A549 (cell line): ENCODE results near the gene DOCK9. TPM values are rescaled to one million over a fixed set of nuclear protein-coding genes. Genes with fewer than 3 reads are reported as not detected.

Source experiments
- ATAC-seq, 2 experiments: fragments of 200-7000 bp in 1 of 2; fragments of >200 bp in 1 of 2; cut with Nextera tagmentation in 1 of 2; cut with Tn5 transposase in 1 of 2; 3 replicates each; pipeline versions ENCODE4 v1.8.0 to v1.9.1; 2018 to 2020; ENCODE audit warnings: mild to moderate bottlenecking in 1 of 2, moderate library complexity in 1 of 2
- CTCF ChIA-PET: fragments of 300-600 bp; sonication (Branson Sonifier 250); formaldehyde crosslinking; extraction: SDS; loops from one replicate; lab custom pipeline; 2021; ENCODE audit warnings: antibody characterized with exemption, inconsistent platforms; lab: Yijun Ruan, JAX
- POLR2A ChIA-PET: fragments of 350-600 bp; formaldehyde crosslinking; extraction: SDS; loops from one replicate; lab custom pipeline; 2021; ENCODE audit warnings: antibody characterized with exemption, inconsistent platforms; lab: Yijun Ruan, JAX
- DNase-seq, 2 experiments: peaks; one replicate each; pipeline versions ENCODE4 v3.0.0 to v3.0.0-alpha.2; 2011 to 2016; ENCODE audit warnings: low read depth in 1 of 2, low spot score in 1 of 2
- FAIRE-seq: peaks from 2 replicates; lab custom pipeline; 2011; peaks lifted over from hg19 to GRCh38; lab: Jason Lieb, UNC
- H3K27ac ChIP-seq, 2 experiments: fragments of >200 bp; sonication (Bioruptor Twin); formaldehyde crosslinking; 3 replicates each; pipeline ENCODE4 v1.5.1; 2016 to 2017
- H3K4me1 ChIP-seq: fragments of >200 bp; sonication (Bioruptor Twin); formaldehyde crosslinking; 3 replicates; pipeline ENCODE4 v1.6.1; 2016
- H3K4me2 ChIP-seq: fragments of >200 bp; sonication (Bioruptor Twin); formaldehyde crosslinking; 3 replicates; pipeline ENCODE4 v1.6.1; 2016
- H3K4me3 ChIP-seq: fragments of >200 bp; sonication (Bioruptor Twin); formaldehyde crosslinking; 3 replicates; pipeline ENCODE4 v1.5.1; 2016
- H3K9me3 ChIP-seq: fragments of >200 bp; sonication (Bioruptor Twin); formaldehyde crosslinking; 3 replicates; pipeline ENCODE4 v1.6.1; 2016
- BCL3 ChIP-seq: fragments of >200 bp; sonication (Bioruptor Twin); formaldehyde crosslinking; IDR thresholded peaks from 3 replicates; pipeline ENCODE4 v1.6.1; 2016
- CBX2 ChIP-seq: fragments of 200-600 bp; sonication (generic); IDR thresholded peaks from 2 replicates; pipeline ENCODE4 v1.6.1; 2016; ENCODE audit warnings: low read depth, mild to moderate bottlenecking, borderline replicate concordance
- CEBPB ChIP-seq, 2 experiments: fragments of >200 bp in 1 of 2; sonication (Bioruptor Twin) in 1 of 2; formaldehyde crosslinking in 1 of 2; IDR thresholded peaks; 2 replicates each; pipeline ENCODE4 v1.6.1; 2012 to 2016
- E2F6 ChIP-seq: IDR thresholded peaks from 2 replicates; pipeline ENCODE4 v1.6.1; 2012; ENCODE audit warnings: low read depth, borderline replicate concordance
- EHF ChIP-seq: fragments of 250-450 bp; sonication (Bioruptor Pico); IDR thresholded peaks from 2 replicates; pipeline ENCODE4 v1.5.0; 2020; ENCODE audit warnings: mild to moderate bottlenecking
- EP300 ChIP-seq, 2 experiments: fragments of >200 bp; sonication (Bioruptor Twin); formaldehyde crosslinking; IDR thresholded peaks; 2 replicates in 1 of 2; 3 replicates in 1 of 2; pipeline ENCODE4 v1.6.1; 2016 to 2017
- ESRRA ChIP-seq: fragments of 150-350 bp; IDR thresholded peaks from 2 replicates; pipeline ENCODE4 v1.6.1; 2014; ENCODE audit warnings: mild to moderate bottlenecking, low read length, borderline replicate concordance
- FOSB ChIP-seq: fragments of 250-450 bp; sonication (Bioruptor Pico); IDR thresholded peaks from 2 replicates; pipeline ENCODE4 v1.5.0; 2020; ENCODE audit warnings: mild to moderate bottlenecking, moderate library complexity
- FOXS1 ChIP-seq: fragments of 250-450 bp; sonication (Bioruptor Pico); IDR thresholded peaks from 2 replicates; pipeline ENCODE4 v1.5.0; 2020; ENCODE audit warnings: mild to moderate bottlenecking, moderate library complexity
- HDAC2 ChIP-seq: fragments of 200-600 bp; sonication (generic); IDR thresholded peaks from 2 replicates; pipeline ENCODE4 v1.6.1; 2016
- HEYL ChIP-seq: fragments of 250-450 bp; sonication (Bioruptor Pico); IDR thresholded peaks from 2 replicates; pipeline ENCODE4 v1.8.0; 2021; ENCODE audit warnings: mild to moderate bottlenecking, moderate library complexity
- JUNB ChIP-seq: fragments of >200 bp; sonication (Bioruptor Twin); formaldehyde crosslinking; IDR thresholded peaks from 2 replicates; pipeline ENCODE4 v1.6.1; 2016
- KDM5A ChIP-seq: fragments of 200-600 bp; sonication (generic); IDR thresholded peaks from 2 replicates; pipeline ENCODE4 v1.6.1; 2016; ENCODE audit warnings: antibody characterized with exemption, mild to moderate bottlenecking
- MAZ ChIP-seq: fragments of 150-350 bp; IDR thresholded peaks from 2 replicates; pipeline ENCODE4 v1.6.1; 2014; ENCODE audit warnings: antibody characterized with exemption, low read depth, low read length, borderline replicate concordance
- MYC ChIP-seq: IDR thresholded peaks from 2 replicates; pipeline ENCODE4 v1.6.1; 2012; ENCODE audit warnings: mild to moderate bottlenecking, inconsistent platforms, low read length, improper control_type of control experiment, borderline replicate concordance
- NFE2L2 ChIP-seq: fragments of 150-350 bp; conservative IDR thresholded peaks from 2 replicates; pipeline ENCODE4 v1.6.1; 2014; ENCODE audit warnings: low read length
- PBX3 ChIP-seq: IDR thresholded peaks from 2 replicates; pipeline ENCODE4 v1.6.1; 2012
- RARB ChIP-seq: fragments of 250-450 bp; sonication (Bioruptor Pico); IDR thresholded peaks from 2 replicates; pipeline ENCODE4 v1.8.0; 2021; ENCODE audit warnings: mild to moderate bottlenecking, moderate library complexity
- REST ChIP-seq: fragments of 200-600 bp; sonication (generic); IDR thresholded peaks from 2 replicates; pipeline ENCODE4 v1.6.1; 2016; ENCODE audit warnings: antibody characterized with exemption, mild to moderate bottlenecking, moderate library complexity
- RNF2 ChIP-seq: fragments of 200-600 bp; sonication (generic); IDR thresholded peaks from 2 replicates; pipeline ENCODE4 v1.6.1; 2016; ENCODE audit warnings: low read depth, mild to moderate bottlenecking, antibody characterized with exemption, moderate library complexity, borderline replicate concordance
- TP53 ChIP-seq: fragments of 250-450 bp; sonication (Bioruptor Pico); IDR thresholded peaks from 2 replicates; pipeline ENCODE4 v1.5.0; 2021; ENCODE audit warnings: mild to moderate bottlenecking, moderate library complexity
- WGBS: methylation state at CpG from one replicate; pipeline ENCODE4 v1.1.6; 2017; ENCODE audit errors: missing lambda C conversion rate; 5-methylcytosine and 5-hydroxymethylcytosine counted together
- polyA plus RNA-seq, 4 experiments: library from polyadenylated mRNA; depleted of rRNA in 3 of 4; stranded (reverse); fragments of >200 nt; fragmentation: RNase III in 1 of 4; extraction: RNeasy Plus Mini Kit Qiagen cat#74134 plus additional on column Dnase treatment in 1 of 4; gene quantifications; 2 replicates in 3 of 4; 3 replicates in 1 of 4; pipeline ENCODE4 v1.2.3, GENCODE V29; 2011 to 2017

Gene DOCK9
- polyA plus RNA-seq, 2 of the 4 experiments (the other 2 are of a cell fraction), result 34.0 to 43.9 TPM

GRCh38 chr13:98957731-98958442, 20.0 kb downstream of the DOCK9 start:
- ATAC-seq, result no peak; a peak in 1 of 6 replicates
- Histone ChIP-seq H3K9me3 (no peaks in the 10 kb centered on the region), H3K27ac (no peak overlapping the region), H3K4me2 (no peak overlapping the region), H3K4me3 (no peak overlapping the region), H3K4me1 (no peaks in the 10 kb centered on the region)
- DNase-seq, result no peak
- ChIA-PET POLR2A (no interaction called here), CTCF (no interaction called here)
- 89% methylated on average over 2 of the region's 3 CpGs for WGBS
- no peak for FAIRE-seq
- TF ChIP-seq HEYL (CRISPR knock-in tag), result no peak
- no peak for TF ChIP-seq ESRRA
- no peak for TF ChIP-seq NFE2L2
- no peak for TF ChIP-seq EP300 (IDR thresholded peaks at IDR 0.05)
- TF ChIP-seq E2F6, result no peak
- TF ChIP-seq PBX3, result no peak
- no peak for TF ChIP-seq BCL3

GRCh38 chr13:98955336-98955735, 22.5 kb downstream of the DOCK9 start:
- H3K4me3 ChIP-seq, result no peak overlapping the region
- ATAC-seq (no peak), FAIRE-seq (no peak), DNase-seq (no peak)
- POLR2A ChIA-PET, result no interaction called here
- CTCF ChIA-PET, result no interaction called here
- no peak overlapping the region for H3K27ac ChIP-seq
- WGBS, result 96% methylated on average over 9 of the region's 9 CpGs
- H3K9me3 ChIP-seq, result no peaks in the 10 kb centered on the region
- no peak for TF ChIP-seq CBX2
- TF ChIP-seq HEYL (CRISPR knock-in tag), result no peak
- TF ChIP-seq EHF (CRISPR knock-in tag), result no peak
- TF ChIP-seq REST, result no peak
- TF ChIP-seq FOXS1 (CRISPR knock-in tag), result no peak
- TF ChIP-seq TP53 (CRISPR knock-in tag), result no peak
- TF ChIP-seq CEBPB (IDR thresholded peaks at IDR 0.05), result no peak
- no peak for TF ChIP-seq HDAC2
- TF ChIP-seq KDM5A, result no peak
- TF ChIP-seq MYC, result no peak
- TF ChIP-seq RNF2, result no peak
- TF ChIP-seq RARB (CRISPR knock-in tag), result no peak
- no peak for TF ChIP-seq JUNB
- no peak for TF ChIP-seq MAZ
- TF ChIP-seq FOSB (CRISPR knock-in tag), result no peak
- H3K4me2 ChIP-seq, result no peak overlapping the region
- no peaks in the 10 kb centered on the region for H3K4me1 ChIP-seq
